ENCODE measurements around the gene KRTAP26-1. TPM values are rescaled to one million over a fixed set of nuclear protein-coding genes. Genes with fewer than 3 reads are reported as not detected.
A peak's percentile ranks its signal among the peaks of the same experiment; 100 is the strongest.

The KRTAP26-1 gene, protein sequence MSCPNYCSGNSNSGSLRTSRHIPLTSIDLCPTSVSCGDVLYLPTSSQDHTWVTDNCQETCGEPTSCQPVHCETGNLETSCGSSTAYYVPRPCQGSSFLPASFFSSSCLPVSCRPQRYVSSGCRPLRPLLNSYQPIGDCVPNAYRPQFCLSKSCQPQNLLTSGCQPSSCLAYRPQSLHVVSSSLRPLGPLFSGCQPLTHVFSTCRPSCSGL
- total RNA-seq, result not detected
- long read RNA-seq, result 0 reads

- no peak for ATAC-seq
- intact Hi-C loops (cut with micrococcal nuclease), result no loop called here
- no peak for DNase-seq
These were observed at the start of gene KRTAP26-1 for GRCh38 chr21:30320215-30320614. Gene KRTAP26-1 (minus strand): TSS chr21:30320315. CDS start chr21:30320035, 280 bp downstream.

DNA sequence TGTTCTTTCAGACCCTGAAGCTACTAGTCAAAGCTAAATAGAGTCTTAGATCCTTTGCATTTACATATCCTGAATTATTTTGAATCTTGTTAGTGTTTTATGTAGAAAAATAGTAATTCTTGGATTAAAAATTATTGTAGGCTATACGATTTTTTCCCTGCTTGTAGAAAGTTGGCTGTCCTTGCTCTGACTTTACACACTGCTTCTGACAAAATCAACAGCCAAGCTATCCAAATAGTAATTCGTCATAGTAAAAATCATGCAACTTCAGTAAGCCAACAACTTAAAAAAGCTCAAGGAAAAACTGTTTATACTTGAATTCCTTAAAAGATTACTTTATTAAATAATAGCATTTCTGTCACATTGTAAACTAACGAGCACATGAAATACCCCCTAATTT is 35.8 kb upstream of the KRTAP26-1 start:
- no peak for DNase-seq
- intact Hi-C loops (cut with micrococcal nuclease), result no loop called here
- ATAC-seq, result no peak

GRCh38 chr21:30354308-30355005 is 34.3 kb upstream of the KRTAP26-1 start:
- DNase-seq (no peak), ATAC-seq (no peak)
- intact Hi-C loops (cut with micrococcal nuclease), result no loop called here

- intact Hi-C loops (cut with micrococcal nuclease), result no loop called here
- ATAC-seq, result no peak
- no peak for DNase-seq
These were observed 31.4 kb upstream of the KRTAP26-1 start for GRCh38 chr21:30351534-30351933.

GRCh38 chr21:30349572-30349971 is 29.5 kb upstream of the KRTAP26-1 start:
- DNase-seq (no peak), ATAC-seq (no peak)
- intact Hi-C loops (cut with micrococcal nuclease), result loop anchor here (10.0 kb wide), 1 partner anchor 735 kb away; no protein-coding TSS in a partner anchor

DNA sequence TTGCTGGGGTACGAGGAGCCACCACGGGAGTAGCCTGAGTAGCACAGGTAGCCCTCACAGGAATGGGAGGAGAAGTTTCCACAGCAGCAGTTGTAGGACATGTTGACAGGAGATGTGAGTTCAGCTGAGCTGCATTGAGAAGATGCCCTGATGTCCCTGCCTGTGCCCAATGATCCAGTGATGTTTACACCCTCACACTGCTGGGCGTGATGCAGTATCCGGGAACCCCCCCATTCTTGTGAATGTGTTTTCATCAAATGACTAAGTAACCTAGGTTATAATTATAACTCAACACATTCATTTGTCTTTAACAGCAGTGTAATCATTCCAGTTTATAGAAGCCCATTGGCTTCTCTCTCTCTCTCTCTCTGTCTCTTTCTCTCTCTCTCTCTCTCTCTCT is 28.4 kb upstream of the KRTAP26-1 start, which contains the start of gene KRTAP23-1:
KRTAP23-1 (minus strand) TSS at position 101 of the 400 bp plus-strand sequence; CDS start at position 101, 0 bp downstream.
- ATAC-seq (no peak), DNase-seq (no peak)
- intact Hi-C loops (cut with micrococcal nuclease), result loop anchor here (10.0 kb wide), 1 partner anchor 736 kb away; no protein-coding TSS in a partner anchor

- no peak for ATAC-seq
- intact Hi-C loops (cut with micrococcal nuclease), result loop anchor here (10.0 kb wide), 1 partner anchor 740 kb away; no protein-coding TSS in a partner anchor
- no peak for DNase-seq
These were observed 24.9 kb upstream of the KRTAP26-1 start for GRCh38 chr21:30345014-30345413.

- intact Hi-C loops (cut with micrococcal nuclease), result loop anchor here (10.0 kb wide), 1 partner anchor 744 kb away; no protein-coding TSS in a partner anchor
- peak; percentile 35 for DNase-seq
- no peak for ATAC-seq
These were observed 20.8 kb upstream of the KRTAP26-1 start for GRCh38 chr21:30340714-30341573.

GRCh38 chr21:30338717-30339116 is 18.6 kb upstream of the KRTAP26-1 start:
- no peak for DNase-seq
- no peak for ATAC-seq
- intact Hi-C loops (cut with micrococcal nuclease), result no loop called here

GRCh38 chr21:30337772-30338171 is 17.7 kb upstream of the KRTAP26-1 start:
- intact Hi-C loops (cut with micrococcal nuclease), result no loop called here
- ATAC-seq, result no peak

GRCh38 chr21:30337276-30337744 is 17.2 kb upstream of the KRTAP26-1 start, which contains the start of gene KRTAP27-1:
Gene KRTAP27-1 (minus strand): TSS chr21:30337694. CDS start chr21:30337668, 26 bp downstream.
- ATAC-seq (no peak), DNase-seq (no peak)
- intact Hi-C loops (cut with micrococcal nuclease), result no loop called here

More at GRCh38 chr21:30337772-30338171, 17.7 kb upstream of the KRTAP26-1 start:
- DNase-seq, result no peak

DNA sequence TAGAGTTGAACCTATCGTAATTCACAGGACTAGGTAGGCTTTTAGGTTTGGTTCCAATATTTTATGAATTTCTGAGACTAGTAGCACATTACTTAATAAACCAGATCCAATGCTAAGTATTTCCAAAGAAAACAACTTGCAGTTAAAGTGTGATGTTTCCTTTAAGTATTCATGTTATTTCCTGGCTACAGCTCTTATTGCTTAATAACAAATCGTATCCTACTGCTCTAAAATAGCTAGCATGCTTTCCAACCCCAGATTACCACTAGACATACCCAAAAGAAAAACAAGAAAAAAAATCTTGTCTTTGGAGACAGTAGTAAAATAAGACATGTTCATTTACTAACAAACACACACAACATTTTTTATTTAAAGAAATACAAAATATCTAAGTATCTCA is 16.5 kb upstream of the KRTAP26-1 start:
- intact Hi-C loops (cut with micrococcal nuclease), result no loop called here
- DNase-seq, result no peak

DNA sequence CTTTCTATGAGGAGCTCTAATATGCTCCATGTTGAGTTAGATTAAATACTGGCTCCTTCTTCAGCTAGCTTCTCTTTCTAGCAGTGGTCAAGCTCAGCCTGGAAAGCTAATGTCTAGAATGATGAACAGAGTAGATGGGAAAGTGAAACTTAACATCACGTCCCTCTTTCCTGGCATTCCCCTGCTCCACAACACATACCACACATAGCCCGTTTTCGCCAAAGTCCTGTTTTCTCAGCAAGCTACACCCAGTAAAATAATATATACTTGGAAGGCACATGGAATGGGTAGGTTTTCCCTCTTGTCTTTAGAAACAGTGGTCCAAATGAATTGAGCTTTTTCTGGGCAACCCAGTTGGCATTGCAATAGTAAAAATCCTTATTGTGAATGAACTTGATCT is 13.6 kb upstream of the KRTAP26-1 start:
- no peak for DNase-seq
- intact Hi-C loops (cut with micrococcal nuclease), result no loop called here

More for the DNA sequence above, 16.5 kb upstream of the KRTAP26-1 start:
- no peak for ATAC-seq

DNA sequence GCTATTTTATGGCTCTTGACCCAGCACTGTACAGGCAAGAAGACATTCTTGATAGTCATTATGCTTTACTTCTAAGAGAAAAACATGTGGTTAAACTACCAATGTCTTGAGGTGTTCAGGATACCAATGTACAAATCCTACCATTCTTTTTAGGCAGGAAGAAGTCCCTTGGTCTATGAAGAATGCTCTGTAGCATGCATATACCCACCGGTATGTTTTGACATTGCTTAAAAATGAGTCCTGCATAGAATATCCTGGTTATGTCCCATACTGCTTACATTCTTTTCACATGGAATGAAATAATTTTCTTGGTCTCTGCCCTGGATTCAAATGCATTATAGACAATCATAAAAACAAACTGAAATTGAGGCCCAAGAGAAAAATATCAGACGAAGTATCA is 12.6 kb upstream of the KRTAP26-1 start:
- ATAC-seq (no peak), DNase-seq (no peak)
- intact Hi-C loops (cut with micrococcal nuclease), result no loop called here

More for the DNA sequence above, 13.6 kb upstream of the KRTAP26-1 start:
- no peak for ATAC-seq

- intact Hi-C loops (cut with micrococcal nuclease), result no loop called here
- no peak for DNase-seq
These were observed 9.2 kb upstream of the KRTAP26-1 start for GRCh38 chr21:30329203-30329875.

GRCh38 chr21:30326390-30326789 is 6.3 kb upstream of the KRTAP26-1 start:
- no peak for DNase-seq
- no peak for ATAC-seq
- intact Hi-C loops (cut with micrococcal nuclease), result no loop called here

More at GRCh38 chr21:30329203-30329875, 9.2 kb upstream of the KRTAP26-1 start:
- ATAC-seq, result no peak

DNA sequence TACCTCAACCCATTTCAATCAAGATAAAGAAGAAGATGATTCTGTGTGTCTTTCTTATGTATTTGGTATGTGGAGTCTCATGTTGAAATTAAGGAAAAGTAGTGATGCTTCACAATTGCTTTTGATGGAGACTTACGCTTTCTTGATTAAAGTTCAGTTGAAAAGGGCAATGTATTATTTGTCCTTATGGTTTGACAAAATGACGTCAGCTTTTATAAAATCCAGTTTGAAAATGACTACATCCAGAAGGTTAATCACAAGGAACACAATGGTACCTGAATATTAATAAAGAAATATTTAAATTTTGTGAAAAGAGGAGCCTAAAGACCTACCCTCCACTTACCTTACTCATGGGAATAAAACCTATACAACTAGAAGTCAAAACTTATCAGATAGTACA is 4.4 kb downstream of the KRTAP26-1 start:
- DNase-seq (no peak), ATAC-seq (no peak)
- intact Hi-C loops (cut with micrococcal nuclease), result no loop called here

DNA sequence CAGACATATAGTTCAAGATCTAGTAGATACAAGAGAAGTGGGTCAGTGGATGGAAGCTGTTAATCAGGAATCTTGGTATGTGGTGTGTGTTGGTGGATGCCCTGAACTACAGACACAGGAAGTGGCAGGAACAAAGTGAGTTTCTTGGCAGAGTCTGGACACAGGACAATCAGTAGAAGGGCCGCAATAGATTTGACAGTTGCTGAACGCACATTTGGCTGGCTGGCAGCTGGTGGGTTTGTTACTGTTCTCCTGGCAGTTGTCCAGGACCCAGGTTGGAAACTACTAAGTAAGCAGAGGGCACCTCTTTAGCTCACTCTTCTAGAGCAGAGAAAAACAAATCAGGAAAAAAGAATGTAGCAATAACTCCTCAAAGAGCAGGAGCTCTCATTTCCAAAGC is 13.2 kb downstream of the KRTAP26-1 start:
- intact Hi-C loops (cut with micrococcal nuclease), result no loop called here
- ATAC-seq (no peak), DNase-seq (no peak)

GRCh38 chr21:30305136-30305535 is 15.0 kb downstream of the KRTAP26-1 start:
- DNase-seq (no peak), ATAC-seq (no peak)
- intact Hi-C loops (cut with micrococcal nuclease), result no loop called here

Measured in left ventricle myocardium superior (tissue), 1 donor.